HG02840 (cell line): ENCODE results near the gene RTN4IP1.
"Not testable (repeated sequence)": the region's sequence is repeated elsewhere in the genome, so short reads cannot be mapped to it uniquely, and the experiment has no call there.

Experiments
- ATAC-seq: cut with Tn5 transposase; IDR thresholded peaks from one replicate; pipeline ENCODE4 v1.9.1; 2021; ENCODE audit warnings: mild to moderate bottlenecking, moderate library complexity, moderate number of reproducible peaks; ENCODE audit not compliant: unreplicated experiment, low FRiP score

The RTN4IP1 gene

DNA sequence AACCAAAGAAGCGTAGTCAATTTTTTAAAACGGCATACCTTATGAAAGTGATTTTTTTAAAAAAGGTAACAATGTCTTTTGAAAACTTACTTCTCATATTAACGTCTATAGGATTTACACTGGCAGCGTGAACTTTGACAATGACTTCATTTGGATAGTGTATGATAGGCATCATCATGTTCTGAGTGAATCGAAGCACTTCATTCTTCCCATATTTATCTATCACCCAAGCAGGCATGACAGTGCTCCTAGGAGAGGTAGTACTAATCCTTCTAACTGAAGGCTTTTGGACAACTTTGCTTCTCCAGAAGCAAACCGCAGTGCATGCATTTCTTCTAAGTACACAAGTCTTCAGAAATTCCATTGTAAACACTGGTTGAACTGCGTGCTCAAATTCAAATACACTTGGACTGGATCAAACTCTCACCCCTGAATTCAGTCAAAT is 618 bp downstream of the RTN4IP1 start:
- ATAC-seq = peak; percentile 6

GRCh38 chr6:106627760-106628159 is 1.5 kb downstream of the RTN4IP1 start:
- not testable (repeated sequence) for ATAC-seq

GRCh38 chr6:106626485-106626884 is 2.8 kb downstream of the RTN4IP1 start:
- ATAC-seq = no peak

- no peak for ATAC-seq
Measured at GRCh38 chr6:106623039-106623438, 6.3 kb downstream of the RTN4IP1 start.

DNA sequence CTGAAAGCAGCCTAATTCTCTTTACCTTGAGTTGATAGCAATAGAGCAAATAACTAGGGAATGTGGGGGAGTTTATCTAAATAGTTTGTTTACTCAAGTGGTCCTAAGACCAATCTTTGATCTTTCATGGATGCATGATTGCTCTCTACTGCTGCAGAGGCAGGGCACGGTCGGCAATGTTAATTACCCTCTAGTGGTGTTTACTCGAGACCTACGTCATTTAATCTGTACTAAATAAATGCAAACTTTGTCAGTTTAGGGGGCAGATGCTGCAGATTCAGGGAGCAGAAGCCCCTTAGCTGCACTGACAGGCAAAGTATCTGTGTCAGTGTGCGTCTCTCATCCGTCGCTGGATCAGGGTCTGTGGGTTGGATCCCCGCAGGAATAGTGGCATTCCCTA is 6.9 kb downstream of the RTN4IP1 start:
- ATAC-seq = no peak

- no peak for ATAC-seq
Measured at GRCh38 chr6:106620931-106621672, 8.2 kb downstream of the RTN4IP1 start.

DNA sequence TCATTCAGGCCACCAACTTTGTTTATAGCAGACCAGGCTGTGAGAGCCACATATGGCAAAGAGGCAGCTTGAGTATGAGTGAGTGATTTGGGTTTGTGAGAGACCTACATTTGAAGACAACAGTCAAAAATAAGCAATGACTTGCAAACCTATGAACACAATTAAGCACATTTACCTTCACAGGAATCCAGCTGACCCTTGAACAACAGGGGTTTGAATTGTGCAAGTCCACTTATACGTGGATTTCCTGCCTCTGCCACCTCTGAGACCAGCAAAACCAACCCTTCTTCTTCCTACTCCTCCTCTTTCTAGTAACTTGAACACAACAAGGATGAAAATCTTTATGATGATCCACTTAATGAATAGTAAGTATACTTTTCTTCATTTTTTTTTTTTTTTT is 10.1 kb downstream of the RTN4IP1 start:
- no peak for ATAC-seq

GRCh38 chr6:106618324-106618723 is 11.0 kb downstream of the RTN4IP1 start:
- ATAC-seq = no peak

GRCh38 chr6:106617857-106618256 is 11.4 kb downstream of the RTN4IP1 start:
- no peak for ATAC-seq

GRCh38 chr6:106617302-106617701 is 12.0 kb downstream of the RTN4IP1 start:
- no peak for ATAC-seq

- no peak for ATAC-seq
Measured at GRCh38 chr6:106614592-106615257, 14.6 kb downstream of the RTN4IP1 start.

- ATAC-seq = no peak
Measured at GRCh38 chr6:106614166-106614565, 15.1 kb downstream of the RTN4IP1 start.

DNA sequence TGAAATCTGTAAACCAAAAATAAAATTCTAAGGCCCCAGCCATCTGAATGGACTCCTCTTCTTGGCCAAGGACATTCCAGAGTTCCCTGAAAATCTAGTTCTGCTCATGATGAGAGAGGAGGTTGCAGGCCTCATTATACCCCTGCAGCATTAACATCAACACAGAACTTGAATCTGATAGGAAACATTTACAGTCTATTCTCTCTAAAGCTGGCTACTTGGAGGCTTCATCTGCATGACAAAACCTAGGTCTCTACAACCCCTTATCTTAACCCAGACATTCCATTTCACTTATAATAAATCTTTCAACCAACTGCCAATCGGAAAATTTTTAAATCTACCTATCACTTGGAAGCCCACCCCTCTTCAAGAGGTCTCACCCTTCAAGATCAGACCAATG is 15.7 kb downstream of the RTN4IP1 start:
- ATAC-seq = no peak

GRCh38 chr6:106612671-106613416 is 16.5 kb downstream of the RTN4IP1 start:
- no peak for ATAC-seq

DNA sequence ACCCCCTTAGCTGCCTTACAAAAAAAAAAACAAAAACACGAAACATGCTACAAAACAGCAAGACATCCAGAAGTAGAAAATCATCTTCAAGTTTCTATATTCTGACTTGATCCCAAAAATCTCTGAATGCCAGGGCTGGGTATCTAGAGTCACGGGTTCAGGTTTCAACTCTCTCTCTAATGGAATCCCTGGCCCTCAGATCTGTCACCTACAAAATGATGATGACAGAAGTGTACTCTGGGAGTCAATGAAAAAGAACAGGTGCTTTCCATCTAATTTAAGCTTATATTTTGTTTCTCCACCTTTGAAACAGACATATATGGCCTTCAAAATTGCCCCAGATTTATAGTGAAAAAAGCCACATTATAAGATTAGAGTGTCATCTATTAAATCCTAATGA is 18.3 kb downstream of the RTN4IP1 start:
- ATAC-seq = no peak

DNA sequence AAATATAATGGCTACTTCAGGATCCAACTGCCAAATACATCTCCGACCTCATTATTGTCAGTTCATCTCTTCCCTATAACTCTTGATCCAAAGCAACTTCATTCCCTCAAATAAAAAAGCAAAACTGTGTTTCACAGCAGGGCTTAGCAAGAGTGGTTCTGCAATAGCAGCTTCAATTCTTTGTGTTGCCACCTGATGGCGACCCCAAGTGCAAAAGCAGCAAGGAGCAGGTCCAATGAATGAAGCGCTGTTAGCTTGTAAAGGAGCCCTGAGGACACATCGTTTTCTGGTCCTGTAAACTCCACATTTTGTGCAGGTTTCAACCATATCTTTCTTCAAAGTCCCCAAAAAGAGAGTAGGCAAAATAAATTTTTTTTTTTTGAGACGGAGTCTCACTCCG is 19.6 kb downstream of the RTN4IP1 start:
- no peak for ATAC-seq

DNA sequence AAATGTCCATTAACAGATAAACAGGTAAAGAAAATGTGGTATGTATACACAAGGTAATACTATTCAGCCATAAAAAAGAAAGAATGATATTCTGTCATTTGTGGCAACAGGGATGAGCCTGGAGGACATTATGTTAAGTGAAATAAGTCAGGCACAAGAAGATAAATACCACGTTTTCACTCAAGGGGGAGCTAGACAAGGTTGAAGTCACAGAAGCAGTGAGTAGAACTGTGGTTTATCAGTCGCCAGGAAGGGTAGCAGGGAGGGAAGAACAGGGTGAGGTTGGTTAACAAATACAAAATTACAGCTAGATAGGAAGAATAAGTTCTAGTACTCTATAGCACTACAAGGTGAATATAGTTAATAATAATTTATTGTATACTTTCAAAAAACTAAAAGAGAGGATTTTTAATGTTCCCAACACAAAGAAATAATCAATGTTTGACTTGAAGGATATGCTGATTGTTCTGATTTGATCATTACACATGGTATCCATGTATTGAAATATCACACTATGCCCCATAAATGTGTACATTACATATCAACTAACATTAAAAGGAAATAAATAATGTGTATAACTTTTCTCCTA is 21.1 kb downstream of the RTN4IP1 start:
- no peak for ATAC-seq

DNA sequence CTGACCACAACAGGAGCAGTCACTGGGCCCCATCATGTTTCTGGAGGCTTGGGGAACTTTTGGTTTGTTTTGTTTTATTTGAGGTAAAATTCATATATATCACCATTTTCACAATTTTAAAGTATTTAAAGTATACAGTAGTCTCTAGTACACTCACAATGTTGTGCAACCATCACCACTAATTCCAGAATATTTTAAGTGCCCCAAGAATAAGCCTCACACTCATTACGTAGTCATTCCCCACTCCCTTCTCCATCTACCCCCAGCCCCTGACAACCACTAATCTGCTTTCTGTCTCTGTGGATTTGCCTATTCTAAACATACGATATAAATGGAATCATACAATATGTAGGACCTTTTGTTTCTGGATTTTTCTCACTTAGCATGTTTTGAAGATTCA is 29.0 kb downstream of the RTN4IP1 start:
- ATAC-seq = no peak

DNA sequence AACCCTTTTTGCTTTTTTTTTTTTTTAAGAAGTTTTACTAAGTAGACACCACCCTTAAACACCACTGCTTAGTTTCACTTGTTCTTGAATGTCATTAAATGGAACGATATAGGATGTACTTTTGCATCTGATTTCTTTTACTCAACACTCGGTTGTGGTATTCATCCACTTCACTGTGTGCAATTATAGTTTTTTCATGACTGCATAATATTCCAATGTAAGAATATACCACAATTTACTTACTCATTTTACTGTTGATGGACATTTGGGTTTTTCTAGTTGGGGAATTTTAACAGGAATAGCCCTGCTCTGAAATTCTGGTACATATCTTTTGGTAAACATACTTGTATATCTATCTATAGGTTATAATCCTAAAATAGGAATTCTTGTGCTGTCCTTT is 29.9 kb downstream of the RTN4IP1 start:
- no peak for ATAC-seq

DNA sequence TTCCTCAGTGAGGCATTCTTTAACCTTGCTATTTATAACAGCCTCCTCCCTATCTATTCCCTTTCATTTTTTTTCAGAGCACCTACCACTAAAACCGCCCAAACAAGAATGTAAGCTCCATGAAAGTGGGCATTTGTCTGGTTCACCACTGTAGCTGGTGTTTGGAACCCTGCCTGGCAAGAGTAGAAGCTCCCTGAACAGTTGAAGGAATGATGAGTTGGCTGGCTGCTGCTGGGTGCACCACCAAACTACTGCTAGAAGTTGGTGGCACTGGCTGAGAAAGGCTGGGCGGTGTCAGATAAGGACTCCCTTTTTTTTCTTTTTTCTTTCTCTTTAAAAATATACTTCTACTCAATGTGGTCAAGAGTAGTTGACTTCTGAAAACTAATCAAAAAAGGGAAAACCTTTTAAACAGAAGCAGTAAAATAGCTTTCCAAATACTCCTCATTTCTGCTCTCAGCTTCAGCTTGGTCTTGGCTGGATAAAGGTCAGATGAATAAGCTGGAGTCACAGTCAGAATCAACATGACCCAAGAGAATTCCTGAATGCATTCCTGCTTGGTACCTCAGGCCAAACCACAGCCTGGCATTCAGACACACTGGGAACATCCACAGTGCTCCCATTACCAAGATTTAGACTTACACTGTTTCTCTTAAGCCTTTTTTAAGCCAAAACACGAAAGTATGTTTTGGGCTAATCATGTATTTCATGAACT is 38.0 kb downstream of the RTN4IP1 start:
- no peak for ATAC-seq
